Sigmoid colon (tissue), 7 donors: ENCODE results near the gene AHSP. TPM values are rescaled to one million over a fixed set of nuclear protein-coding genes. Genes with fewer than 3 reads are reported as not detected.
A peak's percentile ranks its signal among the peaks of the same experiment; 100 is the strongest.

Experiments
- DNase-seq: peaks from one replicate; pipeline ENCODE4 v3.0.0-alpha.2; 2019
- H3K27ac ChIP-seq, 4 donors: fragments of 200-600 bp; sonication (generic); one replicate each; pipeline ENCODE4 v1.5.1; 2016 to 2019; ENCODE audit warnings: mild to moderate bottlenecking in 1 of 4
- H3K27me3 ChIP-seq, 3 donors: fragments of 200-600 bp; sonication (generic); one replicate each; pipeline ENCODE4 v1.5.1; 2019; ENCODE audit warnings: mild to moderate bottlenecking in 1 of 3
- H3K36me3 ChIP-seq, 4 donors: fragments of 200-600 bp; sonication (generic); one replicate each; pipeline ENCODE4 v1.5.1; 2016 to 2019
- H3K4me1 ChIP-seq, 4 donors: fragments of 200-600 bp; sonication (generic); one replicate each; pipeline ENCODE4 v1.5.1; 2017 to 2019
- H3K4me3 ChIP-seq, 4 donors: fragments of 200-600 bp; sonication (generic); one replicate each; pipeline ENCODE4 v1.5.1; 2017 to 2019; ENCODE audit warnings: mild to moderate bottlenecking in 2 of 4, moderate library complexity in 1 of 4
- H3K9me3 ChIP-seq, 4 donors: fragments of 200-600 bp in 3 of 4; sonication (generic) in 3 of 4; one replicate each; pipeline versions ENCODE4 v1.5.1 to v1.6.1; 2013 to 2019
- EP300 ChIP-seq, 4 donors: sonication (generic); formaldehyde crosslinking; IDR thresholded peaks; one replicate each; pipeline ENCODE4 v1.6.1; 2017; ENCODE audit warnings: antibody characterized with exemption in 4 of 4
- POLR2A ChIP-seq, 2 donors: fragments of 450-650 bp; IDR thresholded peaks; one replicate each; pipeline ENCODE4 v1.6.1; 2016; ENCODE audit warnings: antibody characterized with exemption in 2 of 2, mild to moderate bottlenecking in 2 of 2, moderate library complexity in 2 of 2
- POLR2AphosphoS5 ChIP-seq, 4 donors: sonication (generic); formaldehyde crosslinking; IDR thresholded peaks; one replicate each; pipeline ENCODE4 v1.6.1; 2017; ENCODE audit warnings: antibody characterized with exemption in 4 of 4
- WGBS, 2 donors: extraction: QIAGEN DNeasy Blood & Tissue Kit; methylation state at CpG; one replicate each; pipeline ENCODE4 v1.1.7; 2013; 5-methylcytosine and 5-hydroxymethylcytosine counted together
- intact Hi-C: fragments of 100-400 bp; cut with DNase I; formaldehyde crosslinking; loops from one replicate; pipeline ENCODE4 v1.15.1; 2023
- polyA plus RNA-seq, 3 donors: library from polyadenylated mRNA; stranded (reverse); fragments of 200-250 nt; gene quantifications; one replicate each; pipeline ENCODE4 v1.2.3, GENCODE V29; 2013
- total RNA-seq, 4 donors: library from RNA; depleted of rRNA; stranded (reverse); fragments of >200 nt; gene quantifications; one replicate each; pipeline ENCODE4 v1.1.0, GENCODE V29; 2016
- TF ChIP-seq, protein P1 (sequence below), 4 experiments: fragments of 450-650 bp in 3 of 4; fragments of 200-600 bp in 1 of 4; IDR thresholded peaks; one replicate each; pipeline ENCODE4 v1.5.1; 2016 to 2019; ENCODE audit warnings: antibody characterized with exemption in 4 of 4, mild to moderate bottlenecking in 3 of 4, moderate library complexity in 2 of 4
- donor health status: healthy with polysubstance abuse.
- donor health status: Bipolar disorder and iron deficiency.
- donor health status: healthy.

The AHSP gene, protein sequence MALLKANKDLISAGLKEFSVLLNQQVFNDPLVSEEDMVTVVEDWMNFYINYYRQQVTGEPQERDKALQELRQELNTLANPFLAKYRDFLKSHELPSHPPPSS
- total RNA-seq (not detected), polyA plus RNA-seq (not detected)

DNA sequence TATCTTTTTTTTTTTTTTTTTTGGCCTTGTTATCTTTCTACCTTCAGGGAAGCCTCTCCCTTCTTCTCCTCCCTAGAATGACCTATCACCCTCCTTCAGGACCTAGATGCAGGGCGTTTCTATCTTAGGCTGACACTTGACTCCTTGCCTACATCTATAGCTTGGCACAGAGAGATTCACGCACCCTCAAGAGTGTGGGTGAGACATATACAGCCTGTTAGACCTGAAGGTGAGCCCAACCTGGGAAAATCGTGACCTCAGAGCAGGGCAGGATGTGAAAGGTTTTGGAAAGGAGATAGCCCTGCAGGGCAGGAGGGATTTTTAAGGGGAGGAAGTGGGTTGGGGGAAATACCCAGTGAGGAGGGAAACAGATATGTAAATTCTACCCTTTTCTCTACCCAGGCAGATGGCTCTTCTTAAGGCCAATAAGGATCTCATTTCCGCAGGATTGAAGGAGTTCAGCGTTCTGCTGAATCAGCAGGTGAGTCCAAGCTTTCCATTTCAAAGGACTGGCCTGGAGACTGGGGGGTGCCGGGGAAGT is at the start of gene AHSP:
Gene AHSP (plus strand): TSS at position 167 of the 541 bp plus-strand sequence. CDS start 240 bp downstream, at position 407.
- peak within 1 kb of the TSS in 3 of 4 donors; percentile 44 to 53 (median 49) for H3K4me3 ChIP-seq
- no peaks in the 10 kb centered on the region for H3K36me3 ChIP-seq
- intact Hi-C loops = no loop called here
- no peak for TF ChIP-seq EP300 (IDR thresholded peaks at IDR 0.05)
- TF ChIP-seq, protein P1, sequence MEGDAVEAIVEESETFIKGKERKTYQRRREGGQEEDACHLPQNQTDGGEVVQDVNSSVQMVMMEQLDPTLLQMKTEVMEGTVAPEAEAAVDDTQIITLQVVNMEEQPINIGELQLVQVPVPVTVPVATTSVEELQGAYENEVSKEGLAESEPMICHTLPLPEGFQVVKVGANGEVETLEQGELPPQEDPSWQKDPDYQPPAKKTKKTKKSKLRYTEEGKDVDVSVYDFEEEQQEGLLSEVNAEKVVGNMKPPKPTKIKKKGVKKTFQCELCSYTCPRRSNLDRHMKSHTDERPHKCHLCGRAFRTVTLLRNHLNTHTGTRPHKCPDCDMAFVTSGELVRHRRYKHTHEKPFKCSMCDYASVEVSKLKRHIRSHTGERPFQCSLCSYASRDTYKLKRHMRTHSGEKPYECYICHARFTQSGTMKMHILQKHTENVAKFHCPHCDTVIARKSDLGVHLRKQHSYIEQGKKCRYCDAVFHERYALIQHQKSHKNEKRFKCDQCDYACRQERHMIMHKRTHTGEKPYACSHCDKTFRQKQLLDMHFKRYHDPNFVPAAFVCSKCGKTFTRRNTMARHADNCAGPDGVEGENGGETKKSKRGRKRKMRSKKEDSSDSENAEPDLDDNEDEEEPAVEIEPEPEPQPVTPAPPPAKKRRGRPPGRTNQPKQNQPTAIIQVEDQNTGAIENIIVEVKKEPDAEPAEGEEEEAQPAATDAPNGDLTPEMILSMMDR (IDR thresholded peaks at IDR 0.05) = no peak
- TF ChIP-seq POLR2A (IDR thresholded peaks at IDR 0.05) = no peak
- TF ChIP-seq POLR2AphosphoS5 (IDR thresholded peaks at IDR 0.05) = no peak
- WGBS, 2 donors = 54 to 66% methylated on average over 6 of the region's 6 CpGs
- H3K27me3 ChIP-seq = peaks cover 0 to 23% (median 4%) of the 10 kb centered on the region in 3 donors
- peaks cover 0 to 19% (median 16%) of the 10 kb centered on the region in 4 donors for H3K4me1 ChIP-seq
- no peaks in the 10 kb centered on the region for H3K9me3 ChIP-seq
- H3K27ac ChIP-seq = peak within 1 kb of the TSS in 1 of 4 donors; percentile 59
- DNase-seq = no peak

- Histone ChIP-seq H3K27ac (peak overlapping the region in 2 of 4 donors; percentile 14 to 99), H3K4me3 (no peak overlapping the region), H3K4me1 (peaks cover 0 to 50% (median 45%) of the 10 kb centered on the region in 4 donors), H3K27me3 (no peaks in the 10 kb centered on the region), H3K9me3 (no peaks in the 10 kb centered on the region), H3K36me3 (peaks cover 29 to 53% (median 42%) of the 10 kb centered on the region in 4 donors)
- DNase-seq = no peak
- TF ChIP-seq, protein P1 (IDR thresholded peaks at IDR 0.05) = no peak
- peak in 1 of 4 donors; percentile 49 for TF ChIP-seq POLR2AphosphoS5 (IDR thresholded peaks at IDR 0.05)
- intact Hi-C loops = loop anchor here (10.0 kb wide), 1 partner anchor 236 kb away; a partner anchor contains a TSS
- 87 to 88% methylated on average over 3 of the region's 3 CpGs for WGBS, 2 donors
Observed at GRCh38 chr16:31478956-31479355, 48.7 kb upstream of the AHSP start.

GRCh38 chr16:31479751-31480150 is 47.9 kb upstream of the AHSP start:
- WGBS, 2 donors = 66 to 83% methylated on average over 9 of the region's 9 CpGs
- DNase-seq = no peak
- peaks cover 0 to 42% (median 37%) of the 10 kb centered on the region in 4 donors for H3K4me1 ChIP-seq
- H3K4me3 ChIP-seq = no peak overlapping the region
- TF ChIP-seq POLR2AphosphoS5 (IDR thresholded peaks at IDR 0.05) (peak in 2 of 4 donors; percentile 56 to 71), POLR2A (IDR thresholded peaks at IDR 0.05) (no peak), EP300 (IDR thresholded peaks at IDR 0.05) (no peak)
- TF ChIP-seq, protein P1 (IDR thresholded peaks at IDR 0.05) = no peak
- H3K27me3 ChIP-seq = peaks cover 0 to 3% (median 0%) of the 10 kb centered on the region in 3 donors
- intact Hi-C loops = loop anchor here (10.0 kb wide), 1 partner anchor 235 kb away; a partner anchor contains a TSS
- H3K36me3 ChIP-seq = peaks cover 23 to 45% (median 34%) of the 10 kb centered on the region in 4 donors
- H3K9me3 ChIP-seq = no peaks in the 10 kb centered on the region
- no peak overlapping the region for H3K27ac ChIP-seq

DNA sequence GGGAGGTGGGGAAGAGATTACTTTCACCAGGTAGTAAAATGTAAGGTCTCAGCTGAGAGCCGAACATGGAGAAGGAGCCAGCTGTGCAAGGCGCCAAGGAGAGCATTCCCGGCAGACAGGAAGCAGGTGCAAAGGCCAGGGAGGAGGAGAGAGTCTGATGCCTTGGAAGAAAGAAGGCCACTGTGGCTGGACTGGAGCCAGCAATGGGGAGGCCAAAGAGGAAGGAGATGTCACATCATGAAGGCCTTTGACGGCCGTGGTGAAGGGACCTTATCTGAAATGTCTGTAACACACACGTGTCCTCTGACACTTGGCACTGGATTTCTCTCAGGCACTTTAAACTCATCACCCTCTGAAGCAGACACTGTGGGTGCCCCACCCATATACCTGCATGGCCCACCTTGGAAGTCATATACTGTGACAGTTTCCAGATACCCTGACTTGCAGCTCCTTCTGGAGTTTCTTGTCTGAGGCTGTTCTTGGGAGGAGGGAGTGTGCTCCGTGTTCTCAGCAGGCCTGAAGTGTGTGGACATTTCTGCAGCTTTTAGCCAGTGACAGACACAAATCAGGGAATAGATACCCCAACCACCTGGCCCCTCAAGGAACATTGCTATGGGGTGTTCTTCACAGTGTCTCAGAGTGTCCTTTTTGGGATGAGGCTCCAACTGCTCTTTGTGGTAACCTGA is 46.7 kb upstream of the AHSP start:
- H3K27me3 ChIP-seq = peaks cover 0 to 12% (median 12%) of the 10 kb centered on the region in 3 donors
- WGBS, 2 donors = 17 to 33% methylated on average over 7 of the region's 7 CpGs
- no peak overlapping the region for H3K27ac ChIP-seq
- peaks cover 15 to 32% (median 22%) of the 10 kb centered on the region in 4 donors for H3K36me3 ChIP-seq
- no peak for DNase-seq
- peaks cover 0 to 30% (median 25%) of the 10 kb centered on the region in 4 donors for H3K4me1 ChIP-seq
- no peak for TF ChIP-seq POLR2A (IDR thresholded peaks at IDR 0.05)
- TF ChIP-seq EP300 (IDR thresholded peaks at IDR 0.05) = no peak
- TF ChIP-seq POLR2AphosphoS5 (IDR thresholded peaks at IDR 0.05) = peak in 3 of 4 donors; percentile 12 to 75 (median 74)
- TF ChIP-seq, protein P1 (IDR thresholded peaks at IDR 0.05) = no peak
- H3K4me3 ChIP-seq = no peak overlapping the region
- intact Hi-C loops = no loop called here
- H3K9me3 ChIP-seq = no peaks in the 10 kb centered on the region
